Measurements from ENCODE around the gene ABHD5. TPM values are rescaled to one million over a fixed set of nuclear protein-coding genes. Genes with fewer than 3 reads are reported as not detected.

ABHD5 gene
- polyA plus RNA-seq, 1 of the 3 experiments (the other 2 are of a cell fraction): 10.4 TPM

GRCh38 chr3:43686333-43686699, 4.4 kb upstream of the ABHD5 start:
- H3K9me2 ChIP-seq: no peaks in the 10 kb centered on the region
- H4K20me1 ChIP-seq (ENCODE audit: insufficient read depth): no peaks in the 10 kb centered on the region
- ChIA-PET POLR2A (interaction anchor here (0.5 kb wide), 1 partner anchor 366 kb away, joined by 4 read pairs; no protein-coding TSS in a partner anchor), CTCF (interaction anchor here (1.2 kb wide), 1 partner anchor 14 kb away, joined by 3 read pairs; no protein-coding TSS in a partner anchor)
- no peak overlapping the region for H3K9ac ChIP-seq
- H3F3A ChIP-seq (replicated peaks; ENCODE audit: insufficient read depth): no peaks in the 10 kb centered on the region
- peaks cover 0 to 3% of the 10 kb centered on the region in 2 experiments; a peak in 1 of 4 replicates for H3K4me1 ChIP-seq (ENCODE audit: control insufficient read depth in 1 of 2, insufficient read depth in 2 of 2, low read depth in 1 of 2, low read length in 1 of 2)
- H3K4me2 ChIP-seq: no peak overlapping the region
- H2AFZ ChIP-seq (ENCODE audit: low read depth): no peak overlapping the region
- H3K36me3 ChIP-seq (replicated peaks in 1 of 2; ENCODE audit: control insufficient read depth in 1 of 2, insufficient read depth in 2 of 2, low read length in 1 of 2): no peaks in the 10 kb centered on the region
- no peaks in the 10 kb centered on the region for H3K27me3 ChIP-seq (ENCODE audit: insufficient read depth)
- no peak for TF ChIP-seq RCOR1 (IDR thresholded peaks at IDR 0.05; ENCODE audit: low read length)
- TF ChIP-seq, protein P1, sequence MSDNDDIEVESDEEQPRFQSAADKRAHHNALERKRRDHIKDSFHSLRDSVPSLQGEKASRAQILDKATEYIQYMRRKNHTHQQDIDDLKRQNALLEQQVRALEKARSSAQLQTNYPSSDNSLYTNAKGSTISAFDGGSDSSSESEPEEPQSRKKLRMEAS (IDR thresholded peaks at IDR 0.05; ENCODE audit: low read depth): no peak
- TF ChIP-seq, protein P2, sequence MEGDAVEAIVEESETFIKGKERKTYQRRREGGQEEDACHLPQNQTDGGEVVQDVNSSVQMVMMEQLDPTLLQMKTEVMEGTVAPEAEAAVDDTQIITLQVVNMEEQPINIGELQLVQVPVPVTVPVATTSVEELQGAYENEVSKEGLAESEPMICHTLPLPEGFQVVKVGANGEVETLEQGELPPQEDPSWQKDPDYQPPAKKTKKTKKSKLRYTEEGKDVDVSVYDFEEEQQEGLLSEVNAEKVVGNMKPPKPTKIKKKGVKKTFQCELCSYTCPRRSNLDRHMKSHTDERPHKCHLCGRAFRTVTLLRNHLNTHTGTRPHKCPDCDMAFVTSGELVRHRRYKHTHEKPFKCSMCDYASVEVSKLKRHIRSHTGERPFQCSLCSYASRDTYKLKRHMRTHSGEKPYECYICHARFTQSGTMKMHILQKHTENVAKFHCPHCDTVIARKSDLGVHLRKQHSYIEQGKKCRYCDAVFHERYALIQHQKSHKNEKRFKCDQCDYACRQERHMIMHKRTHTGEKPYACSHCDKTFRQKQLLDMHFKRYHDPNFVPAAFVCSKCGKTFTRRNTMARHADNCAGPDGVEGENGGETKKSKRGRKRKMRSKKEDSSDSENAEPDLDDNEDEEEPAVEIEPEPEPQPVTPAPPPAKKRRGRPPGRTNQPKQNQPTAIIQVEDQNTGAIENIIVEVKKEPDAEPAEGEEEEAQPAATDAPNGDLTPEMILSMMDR (IDR thresholded peaks at IDR 0.05): no peak
- TF ChIP-seq GATA2 (CRISPR knock-in tag; IDR thresholded peaks at IDR 0.05): no peak
- TF ChIP-seq, protein P3, sequence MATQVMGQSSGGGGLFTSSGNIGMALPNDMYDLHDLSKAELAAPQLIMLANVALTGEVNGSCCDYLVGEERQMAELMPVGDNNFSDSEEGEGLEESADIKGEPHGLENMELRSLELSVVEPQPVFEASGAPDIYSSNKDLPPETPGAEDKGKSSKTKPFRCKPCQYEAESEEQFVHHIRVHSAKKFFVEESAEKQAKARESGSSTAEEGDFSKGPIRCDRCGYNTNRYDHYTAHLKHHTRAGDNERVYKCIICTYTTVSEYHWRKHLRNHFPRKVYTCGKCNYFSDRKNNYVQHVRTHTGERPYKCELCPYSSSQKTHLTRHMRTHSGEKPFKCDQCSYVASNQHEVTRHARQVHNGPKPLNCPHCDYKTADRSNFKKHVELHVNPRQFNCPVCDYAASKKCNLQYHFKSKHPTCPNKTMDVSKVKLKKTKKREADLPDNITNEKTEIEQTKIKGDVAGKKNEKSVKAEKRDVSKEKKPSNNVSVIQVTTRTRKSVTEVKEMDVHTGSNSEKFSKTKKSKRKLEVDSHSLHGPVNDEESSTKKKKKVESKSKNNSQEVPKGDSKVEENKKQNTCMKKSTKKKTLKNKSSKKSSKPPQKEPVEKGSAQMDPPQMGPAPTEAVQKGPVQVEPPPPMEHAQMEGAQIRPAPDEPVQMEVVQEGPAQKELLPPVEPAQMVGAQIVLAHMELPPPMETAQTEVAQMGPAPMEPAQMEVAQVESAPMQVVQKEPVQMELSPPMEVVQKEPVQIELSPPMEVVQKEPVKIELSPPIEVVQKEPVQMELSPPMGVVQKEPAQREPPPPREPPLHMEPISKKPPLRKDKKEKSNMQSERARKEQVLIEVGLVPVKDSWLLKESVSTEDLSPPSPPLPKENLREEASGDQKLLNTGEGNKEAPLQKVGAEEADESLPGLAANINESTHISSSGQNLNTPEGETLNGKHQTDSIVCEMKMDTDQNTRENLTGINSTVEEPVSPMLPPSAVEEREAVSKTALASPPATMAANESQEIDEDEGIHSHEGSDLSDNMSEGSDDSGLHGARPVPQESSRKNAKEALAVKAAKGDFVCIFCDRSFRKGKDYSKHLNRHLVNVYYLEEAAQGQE (IDR thresholded peaks at IDR 0.05; ENCODE audit: low read depth, low read length): no peak
- no peak for TF ChIP-seq USF1 (IDR thresholded peaks at IDR 0.05; ENCODE audit: borderline replicate concordance, low read depth)
- TF ChIP-seq MXI1 (IDR thresholded peaks at IDR 0.05; ENCODE audit: low read depth, low read length): no peak
- no peak for TF ChIP-seq SMC3 (IDR thresholded peaks at IDR 0.05; ENCODE audit: low read depth, low read length)
- TF ChIP-seq EP300 (IDR thresholded peaks at IDR 0.05; ENCODE audit: borderline replicate concordance in 1 of 2, low read depth in 1 of 2, low read length in 1 of 2): no peak
- no peak for TF ChIP-seq RFX5 (IDR thresholded peaks at IDR 0.05; ENCODE audit: low read length)
- TF ChIP-seq YY1 (IDR thresholded peaks at IDR 0.05; ENCODE audit: low read depth): no peak
- TF ChIP-seq POLR2AphosphoS5 (IDR thresholded peaks at IDR 0.05; ENCODE audit: low read depth, low read length): no peak
- no peaks in the 10 kb centered on the region for H3K9me3 ChIP-seq
- no peak for DNase-seq
- H3K4me3 ChIP-seq (ENCODE audit: low read depth in 2 of 2, low read length in 1 of 2): no peak overlapping the region
- no peak overlapping the region for H3K27ac ChIP-seq (ENCODE audit: low read depth in 2 of 2, low read length in 1 of 2)
- no peaks in the 10 kb centered on the region for H3K79me2 ChIP-seq (ENCODE audit: insufficient read depth)
- WGBS (ENCODE audit: low lambda C conversion rate): 94% methylated on average over 4 of the region's 4 CpGs
